ENCODE results near the gene PRKAB1.

DNA sequence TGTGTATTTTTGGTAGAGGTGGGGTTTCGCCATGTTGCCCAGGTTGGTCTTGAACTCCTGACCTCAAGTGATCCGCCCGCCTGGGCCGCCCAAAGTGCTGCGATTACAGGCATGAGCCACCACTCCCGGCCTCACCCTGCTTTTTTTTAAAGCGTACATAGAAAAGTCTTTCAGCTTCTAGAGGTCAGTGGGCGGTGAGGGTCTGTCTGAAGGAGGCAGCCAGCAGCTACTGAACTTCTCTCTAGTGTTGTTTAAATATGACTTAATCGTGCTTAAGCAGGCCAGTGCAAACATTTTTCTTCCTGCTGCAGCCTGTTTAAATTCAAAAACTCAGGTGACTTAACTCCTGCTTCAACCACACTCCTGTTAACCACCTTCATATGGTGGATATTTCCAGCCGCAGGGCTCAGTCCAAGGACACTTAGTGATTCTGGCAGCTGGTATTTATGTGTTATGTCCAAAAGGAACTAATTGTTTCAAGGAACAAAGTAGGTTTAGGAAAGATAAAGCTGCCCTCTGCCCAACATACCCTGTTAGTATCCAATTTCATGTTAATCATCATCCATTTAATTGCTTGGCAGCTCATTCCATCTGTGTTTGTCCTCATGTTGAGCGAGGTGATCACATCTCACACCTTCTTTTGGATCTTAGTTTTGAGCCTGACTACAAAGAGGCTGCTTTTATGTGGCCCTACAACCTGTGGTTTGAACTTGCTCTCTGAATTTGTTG is 2.0 kb downstream of the PRKAB1 start:
- TF ChIP-seq, protein P1, sequence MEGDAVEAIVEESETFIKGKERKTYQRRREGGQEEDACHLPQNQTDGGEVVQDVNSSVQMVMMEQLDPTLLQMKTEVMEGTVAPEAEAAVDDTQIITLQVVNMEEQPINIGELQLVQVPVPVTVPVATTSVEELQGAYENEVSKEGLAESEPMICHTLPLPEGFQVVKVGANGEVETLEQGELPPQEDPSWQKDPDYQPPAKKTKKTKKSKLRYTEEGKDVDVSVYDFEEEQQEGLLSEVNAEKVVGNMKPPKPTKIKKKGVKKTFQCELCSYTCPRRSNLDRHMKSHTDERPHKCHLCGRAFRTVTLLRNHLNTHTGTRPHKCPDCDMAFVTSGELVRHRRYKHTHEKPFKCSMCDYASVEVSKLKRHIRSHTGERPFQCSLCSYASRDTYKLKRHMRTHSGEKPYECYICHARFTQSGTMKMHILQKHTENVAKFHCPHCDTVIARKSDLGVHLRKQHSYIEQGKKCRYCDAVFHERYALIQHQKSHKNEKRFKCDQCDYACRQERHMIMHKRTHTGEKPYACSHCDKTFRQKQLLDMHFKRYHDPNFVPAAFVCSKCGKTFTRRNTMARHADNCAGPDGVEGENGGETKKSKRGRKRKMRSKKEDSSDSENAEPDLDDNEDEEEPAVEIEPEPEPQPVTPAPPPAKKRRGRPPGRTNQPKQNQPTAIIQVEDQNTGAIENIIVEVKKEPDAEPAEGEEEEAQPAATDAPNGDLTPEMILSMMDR (conservative IDR thresholded peaks at IDR 0.05; ENCODE audit: low read depth in 2 of 2), result no peak
- TF ChIP-seq NANOG (IDR thresholded peaks at IDR 0.05; ENCODE audit: borderline replicate concordance) (no peak), JUNB (IDR thresholded peaks at IDR 0.05; ENCODE audit: unreplicated experiment) (no peak), STAT1 (IDR thresholded peaks at IDR 0.05; ENCODE audit: unreplicated experiment) (no peak), POLR2AphosphoS5 (IDR thresholded peaks at IDR 0.05; ENCODE audit: low read depth) (no peak), EZH2 (IDR thresholded peaks at IDR 0.05; ENCODE audit: low read depth, unreplicated experiment) (no peak), EZH2phosphoT487 (IDR thresholded peaks at IDR 0.05; ENCODE audit: unreplicated experiment) (no peak)

All from GM23338 (cell line).